Loucy (cell line): ENCODE results near the gene PPP3CA.

ENCODE experiments used
- CTCF ChIP-seq: fragments of 200-600 bp; sonication (generic); conservative IDR thresholded peaks from 2 replicates; pipeline ENCODE4 v1.5.1; 2014; ENCODE audit warnings: mild to moderate bottlenecking, antibody characterized with exemption, low read length
- EZH2phosphoT487 ChIP-seq: fragments of 200-600 bp; IDR thresholded peaks from 2 replicates; pipeline ENCODE4 v1.6.1; 2018; ENCODE audit warnings: antibody characterized with exemption, mild to moderate bottlenecking, moderate library complexity, borderline replicate concordance

GRCh38 chr4:101251261-101251660 lies 96.1 kb downstream of the PPP3CA start:
- TF ChIP-seq CTCF: no peak
- no peak for TF ChIP-seq EZH2phosphoT487
